Epidermal melanocyte (primary cell): ENCODE data around the gene EHBP1.
A peak's percentile ranks its signal among the peaks of the same experiment; 100 is the strongest.
"Not testable (repeated sequence)": the region's sequence is repeated elsewhere in the genome, so short reads cannot be mapped to it uniquely, and the experiment has no call there.

Experiments used
- DNase-seq: peaks from one replicate; pipeline ENCODE4 v3.0.0; 2011; ENCODE audit warnings: low spot score; ENCODE audit not compliant: insufficient read length

EHBP1 gene

GRCh38 chr2:62733546-62733945 is 28.0 kb downstream of the EHBP1 start:
- no peak for DNase-seq

- no peak for DNase-seq
Measured at GRCh38 chr2:62736899-62737559, 31.5 kb downstream of the EHBP1 start.

- no peak for DNase-seq
Measured at GRCh38 chr2:62738981-62739936, 33.7 kb downstream of the EHBP1 start.

GRCh38 chr2:62740221-62740620 is 34.7 kb downstream of the EHBP1 start:
- DNase-seq: no peak

GRCh38 chr2:62741127-62741526 is 35.6 kb downstream of the EHBP1 start:
- DNase-seq: no peak

GRCh38 chr2:62741954-62742722 is 36.6 kb downstream of the EHBP1 start:
- DNase-seq: no peak

- no peak for DNase-seq
Measured at GRCh38 chr2:62743506-62743905, 38.0 kb downstream of the EHBP1 start.

- DNase-seq: no peak
Measured at GRCh38 chr2:62744603-62745002, 39.1 kb downstream of the EHBP1 start.

GRCh38 chr2:62745891-62746481 is 40.5 kb downstream of the EHBP1 start:
- no peak for DNase-seq

- no peak for DNase-seq
Measured at GRCh38 chr2:62747169-62747568, 41.7 kb downstream of the EHBP1 start.

- no peak for DNase-seq
Measured at GRCh38 chr2:62747876-62748275, 42.4 kb downstream of the EHBP1 start.

- DNase-seq: not testable (repeated sequence)
Measured at GRCh38 chr2:62749111-62749510, 43.6 kb downstream of the EHBP1 start.

GRCh38 chr2:62757029-62757428 is 51.5 kb downstream of the EHBP1 start:
- no peak for DNase-seq

- no peak for DNase-seq
Measured at GRCh38 chr2:62760026-62760425, 54.5 kb downstream of the EHBP1 start.

GRCh38 chr2:62760555-62760954 is 55.0 kb downstream of the EHBP1 start:
- DNase-seq: no peak

GRCh38 chr2:62765619-62766376 is 60.3 kb downstream of the EHBP1 start:
- no peak for DNase-seq

GRCh38 chr2:62768615-62769014 is 63.1 kb downstream of the EHBP1 start:
- DNase-seq: no peak

- DNase-seq: no peak
Measured at GRCh38 chr2:62770629-62771028, 65.1 kb downstream of the EHBP1 start.

GRCh38 chr2:62774555-62775366 is 69.2 kb downstream of the EHBP1 start:
- peak; percentile 35 for DNase-seq

GRCh38 chr2:62775367-62775668 is 69.8 kb downstream of the EHBP1 start:
- DNase-seq: no peak
